Smooth muscle cell (in vitro differentiated cells): ENCODE measurements around the gene RAB33B. TPM values are rescaled to one million over a fixed set of nuclear protein-coding genes. Genes with fewer than 3 reads are reported as not detected.
A peak's percentile ranks its signal among the peaks of the same experiment; 100 is the strongest.

Source experiments
- DNase-seq: peaks from one replicate; lab custom pipeline; 2025; ENCODE audit not compliant: unreplicated experiment; lab: John Stamatoyannopoulos, UW
- H2AFZ ChIP-seq: fragments of 200-600 bp; sonication (generic); 2 replicates; pipeline ENCODE4 v1.6.0; 2016; ENCODE audit warnings: antibody characterized with exemption, low read depth, mild to moderate bottlenecking
- H3F3A ChIP-seq: fragments of 200-600 bp; sonication (generic); 2 replicates; pipeline ENCODE4 v1.6.0; 2017; ENCODE audit warnings: antibody characterized with exemption, low read depth
- H3K27ac ChIP-seq: fragments of 200-600 bp; sonication (generic); 2 replicates; pipeline ENCODE4 v1.5.1; 2016; ENCODE audit warnings: low read depth, mild to moderate bottlenecking
- H3K27me3 ChIP-seq: fragments of 200-600 bp; sonication (generic); 2 replicates; pipeline ENCODE4 v1.6.1; 2016; ENCODE audit warnings: low read depth, mild to moderate bottlenecking
- H3K36me3 ChIP-seq: fragments of 200-600 bp; sonication (generic); 2 replicates; pipeline ENCODE4 v1.5.1; 2016; ENCODE audit warnings: low read depth
- H3K4me1 ChIP-seq: fragments of 200-600 bp; sonication (generic); 2 replicates; pipeline ENCODE4 v1.5.1; 2016; ENCODE audit warnings: low read depth
- H3K4me2 ChIP-seq: fragments of 200-600 bp; sonication (generic); 2 replicates; pipeline ENCODE4 v1.6.0; 2016; ENCODE audit warnings: mild to moderate bottlenecking
- H3K4me3 ChIP-seq: fragments of 200-600 bp; sonication (generic); 2 replicates; pipeline ENCODE4 v1.5.1; 2016; ENCODE audit warnings: mild to moderate bottlenecking
- H3K79me2 ChIP-seq: fragments of 200-600 bp; sonication (generic); 2 replicates; pipeline ENCODE4 v1.6.0; 2016; ENCODE audit warnings: low read depth, mild to moderate bottlenecking
- H3K9ac ChIP-seq: fragments of 200-600 bp; sonication (generic); 2 replicates; pipeline ENCODE4 v1.6.0; 2016; ENCODE audit warnings: low read depth
- H3K9me3 ChIP-seq: fragments of 200-600 bp; sonication (generic); replicated peaks from 2 replicates; pipeline ENCODE4 v1.5.1; 2016; ENCODE audit warnings: low read depth
- H4K20me1 ChIP-seq: fragments of 200-600 bp; sonication (generic); 2 replicates; pipeline ENCODE4 v1.6.0; 2016; ENCODE audit warnings: low read depth
- CTCF ChIP-seq: fragments of 200-600 bp; sonication (generic); IDR thresholded peaks from 2 replicates; pipeline ENCODE4 v1.5.1; 2017; ENCODE audit warnings: borderline replicate concordance, mild to moderate bottlenecking, antibody characterized with exemption; ENCODE audit not compliant: insufficient read depth, poor library complexity, severe bottlenecking
- WGBS: methylation state at CpG from one replicate; pipeline ENCODE4 v1.1.7; 2016; ENCODE audit warnings: low lambda C conversion rate; 5-methylcytosine and 5-hydroxymethylcytosine counted together
- polyA plus RNA-seq: library from polyadenylated mRNA; unstranded; fragments of >200 nt; fragmentation: Nextera tagmentation; extraction: Ambion mirVana; gene quantifications from 2 replicates; pipeline ENCODE4 v1.2.1, GENCODE V29; 2016
- total RNA-seq: library from RNA; depleted of rRNA; stranded (reverse); fragments of >200 nt; gene quantifications from 2 replicates; pipeline ENCODE4 v1.2.3, GENCODE V29; 2014

The RAB33B gene
- total and polyA plus RNA-seq, 2 experiments from 2014 or later, result 6.3 to 15.8 TPM

GRCh38 chr4:139450586-139450985, 3.3 kb upstream of the RAB33B start:
- no peak for TF ChIP-seq CTCF
- H3K27me3 ChIP-seq, result no peaks in the 10 kb centered on the region
- H3K4me1 ChIP-seq, result peaks cover 19% of the 10 kb centered on the region
- H3K4me2 ChIP-seq, result no peak overlapping the region
- peaks cover 44% of the 10 kb centered on the region for H3K79me2 ChIP-seq
- no peaks in the 10 kb centered on the region for H3K36me3 ChIP-seq
- H3K27ac ChIP-seq, result no peak overlapping the region
- H3K9ac ChIP-seq, result no peak overlapping the region
- H2AFZ ChIP-seq, result no peak overlapping the region
- no peaks in the 10 kb centered on the region for H3K9me3 ChIP-seq
- H3K4me3 ChIP-seq, result no peak overlapping the region
- WGBS, result 90% methylated on average over 2 of the region's 2 CpGs
- peaks cover 12% of the 10 kb centered on the region for H4K20me1 ChIP-seq
- DNase-seq, result no peak
- H3F3A ChIP-seq, result no peaks in the 10 kb centered on the region

GRCh38 chr4:139451997-139452396, 1.9 kb upstream of the RAB33B start:
- no peaks in the 10 kb centered on the region for H3K36me3 ChIP-seq
- no peaks in the 10 kb centered on the region for H3K27me3 ChIP-seq
- peak overlapping the region; percentile 76 for H3K27ac ChIP-seq
- no peaks in the 10 kb centered on the region for H3K9me3 ChIP-seq
- DNase-seq, result no peak
- peak overlapping the region; percentile 81 for H3K4me2 ChIP-seq
- no peak overlapping the region for H2AFZ ChIP-seq
- peak overlapping the region; percentile 90 for H3K4me3 ChIP-seq
- no peaks in the 10 kb centered on the region for H3F3A ChIP-seq
- TF ChIP-seq CTCF, result no peak
- WGBS, result 91% methylated on average over 1 of the region's 1 CpG
- peaks cover 31% of the 10 kb centered on the region for H3K4me1 ChIP-seq
- H4K20me1 ChIP-seq, result peaks cover 26% of the 10 kb centered on the region
- H3K79me2 ChIP-seq, result peaks cover 58% of the 10 kb centered on the region
- peak overlapping the region; percentile 77 for H3K9ac ChIP-seq

- H3K4me1 ChIP-seq, result peaks cover 37% of the 10 kb centered on the region
- H3K27ac ChIP-seq, result peak overlapping the region; percentile 76
- no peaks in the 10 kb centered on the region for H3K9me3 ChIP-seq
- H3K4me2 ChIP-seq, result peak overlapping the region; percentile 81
- TF ChIP-seq CTCF, result peak; percentile 20
- peak overlapping the region; percentile 77 for H3K9ac ChIP-seq
- no peak for DNase-seq
- H3K79me2 ChIP-seq, result peaks cover 68% of the 10 kb centered on the region
- peaks cover 36% of the 10 kb centered on the region for H4K20me1 ChIP-seq
- H3K36me3 ChIP-seq, result no peaks in the 10 kb centered on the region
- no peaks in the 10 kb centered on the region for H3K27me3 ChIP-seq
- H2AFZ ChIP-seq, result peak overlapping the region; percentile 78
- no peaks in the 10 kb centered on the region for H3F3A ChIP-seq
- WGBS, result 2% methylated on average over 15 of the region's 15 CpGs
- peak overlapping the region; percentile 90 for H3K4me3 ChIP-seq
Measured at GRCh38 chr4:139453041-139453370, 915 bp upstream of the RAB33B start.

- DNase-seq, result peak; percentile 98
- Histone ChIP-seq H3K4me2 (peak overlapping the region; percentile 81), H3K27me3 (no peaks in the 10 kb centered on the region), H3K79me2 (peaks cover 74% of the 10 kb centered on the region), H3K27ac (peak overlapping the region; percentile 76), H3K9me3 (no peaks in the 10 kb centered on the region), H3K9ac (peak overlapping the region; percentile 77), H3K36me3 (no peaks in the 10 kb centered on the region), H3K4me3 (peak overlapping the region; percentile 90), H2AFZ (peak overlapping the region; percentile 78), H4K20me1 (peaks cover 41% of the 10 kb centered on the region), H3F3A (no peaks in the 10 kb centered on the region), H3K4me1 (peaks cover 37% of the 10 kb centered on the region)
- peak; percentile 2 for TF ChIP-seq CTCF
- whole genome bisulfite sequencing, result under 1% methylated on average over 52 of the region's 76 CpGs
Measured at GRCh38 chr4:139453371-139454110, 380 bp upstream of the RAB33B start.
